Endodermal cell (in vitro differentiated cells): ENCODE results near the gene TEX13D. TPM values are rescaled to one million over a fixed set of nuclear protein-coding genes. Genes with fewer than 3 reads are reported as not detected.

ENCODE experiments used
- DNase-seq: peaks from one replicate; pipeline ENCODE4 v3.0.0-alpha.2; 2017
- H3K27ac ChIP-seq: 2 replicates; pipeline ENCODE4 v1.5.1; 2013; ENCODE audit warnings: mild to moderate bottlenecking, low read depth, low read length, moderate library complexity
- H3K27me3 ChIP-seq: 2 replicates; pipeline ENCODE4 v1.6.1; 2013; ENCODE audit warnings: mild to moderate bottlenecking, low read length, moderate library complexity; ENCODE audit not compliant: insufficient read depth, control insufficient read depth, poor library complexity, severe bottlenecking
- H3K36me3 ChIP-seq: 2 replicates; pipeline ENCODE4 v1.7.0; 2013; ENCODE audit warnings: mild to moderate bottlenecking, low read length, moderate library complexity; ENCODE audit not compliant: control insufficient read depth, insufficient read depth
- H3K4me1 ChIP-seq: one replicate; pipeline ENCODE4 v1.7.0; 2013; ENCODE audit warnings: low read length; ENCODE audit not compliant: control insufficient read depth, insufficient read depth
- H3K4me3 ChIP-seq: 2 replicates; pipeline ENCODE4 v1.5.1; 2013; ENCODE audit warnings: mild to moderate bottlenecking, low read length, moderate library complexity
- H3K9ac ChIP-seq: 2 replicates; pipeline ENCODE4 v1.6.1; 2013; ENCODE audit warnings: mild to moderate bottlenecking, low read length, moderate library complexity; ENCODE audit not compliant: poor library complexity, severe bottlenecking; ENCODE audit errors: extremely low read depth
- H3K9me3 ChIP-seq: 2 replicates; pipeline ENCODE4 v1.6.1; 2013; ENCODE audit warnings: mild to moderate bottlenecking, low read length, moderate library complexity; ENCODE audit not compliant: control insufficient read depth
- H3K27ac Mint-ChIP-seq: 2 replicates; pipeline ENCODE4 v1.8.0; 2020; ENCODE audit warnings: mixed read lengths
- H3K27me3 Mint-ChIP-seq: 2 replicates; pipeline ENCODE4 v1.8.0; 2021; ENCODE audit warnings: mild to moderate bottlenecking, mixed read lengths; ENCODE audit not compliant: insufficient read depth
- H3K36me3 Mint-ChIP-seq: 2 replicates; pipeline ENCODE4 v1.8.0; 2020; ENCODE audit warnings: low read depth, mixed read lengths
- H3K4me1 Mint-ChIP-seq: 2 replicates; pipeline ENCODE4 v1.8.0; 2020; ENCODE audit warnings: mixed read lengths
- H3K4me3 Mint-ChIP-seq: 2 replicates; pipeline ENCODE4 v1.8.0; 2020; ENCODE audit warnings: mild to moderate bottlenecking, moderate library complexity, mixed read lengths
- H3K9me3 Mint-ChIP-seq: 2 replicates; pipeline ENCODE4 v1.8.0; 2020; ENCODE audit warnings: mild to moderate bottlenecking, mixed read lengths
- WGBS, 2 experiments: methylation state at CpG; one replicate each; pipeline versions ENCODE4 v1.1.5 to v1.1.7; 2013; ENCODE audit warnings: missing lambda C conversion rate in 2 of 2, mixed read lengths in 1 of 2; ENCODE audit not compliant: insufficient coverage in 1 of 2, insufficient read length in 1 of 2; 5-methylcytosine and 5-hydroxymethylcytosine counted together
- total RNA-seq, 2 donors: library from RNA; stranded (reverse); fragmentation: NEBNext Ultra II Directional in 1 of 2; extraction: Animal tissue kit (Norgen Biotek cat#: 25700) in 1 of 2; gene quantifications; 2 replicates in 1 of 2; 3 replicates in 1 of 2; pipeline ENCODE4 v1.2.1, GENCODE V29; 2021
- TF ChIP-seq, protein P1 (sequence below): fragments of 200-600 bp; sonication (generic); conservative IDR thresholded peaks from 2 replicates; pipeline ENCODE4 v1.5.0; 2021; ENCODE audit warnings: antibody characterized with exemption, mild to moderate bottlenecking

TEX13D gene
- total RNA-seq, 2 donors from 2014 or later, result not detected

DNA sequence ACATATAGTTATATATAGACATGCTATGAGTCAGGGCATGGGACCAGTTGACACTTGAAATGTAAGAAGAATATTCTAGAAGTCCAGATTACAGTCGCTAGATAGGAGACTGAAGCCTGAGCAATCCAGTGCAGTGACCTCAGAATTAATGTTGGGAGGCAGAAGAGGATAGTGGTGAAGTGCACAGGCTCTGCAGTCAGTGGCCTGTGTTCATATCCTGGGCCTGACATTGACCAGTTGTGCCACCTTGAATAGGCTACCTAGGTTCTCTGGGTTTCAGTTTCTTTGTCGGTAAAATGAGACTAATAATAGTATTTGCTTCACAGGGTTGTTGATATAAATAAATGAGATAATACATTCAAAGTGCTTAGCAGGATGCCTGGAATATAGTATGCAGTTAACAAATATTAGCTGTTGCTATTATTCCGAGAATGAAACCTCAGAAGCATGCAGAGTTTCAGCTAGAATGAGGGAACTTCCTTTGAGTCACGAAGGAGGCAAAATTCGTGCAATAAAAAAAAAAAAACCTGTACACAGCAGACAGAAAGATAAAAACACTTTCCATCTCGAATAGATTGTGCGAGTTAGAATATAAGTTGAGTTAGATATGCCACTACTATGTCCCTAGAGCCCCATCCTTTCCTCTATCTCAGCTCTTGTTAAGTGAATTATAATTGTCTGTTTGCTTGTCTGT is 9.9 kb downstream of the TEX13D start:
- H3K9ac ChIP-seq, result no peak overlapping the region
- H3K27me3 Mint-ChIP-seq, result no peaks in the 10 kb centered on the region
- no peak overlapping the region for H3K27ac Mint-ChIP-seq
- DNase-seq, result no peak
- H3K9me3 Mint-ChIP-seq, result no peaks in the 10 kb centered on the region
- no peaks in the 10 kb centered on the region for H3K27me3 ChIP-seq
- no peak overlapping the region for H3K4me3 ChIP-seq
- H3K4me1 ChIP-seq, result no peaks in the 10 kb centered on the region
- H3K36me3 Mint-ChIP-seq, result no peaks in the 10 kb centered on the region
- TF ChIP-seq, protein P1, sequence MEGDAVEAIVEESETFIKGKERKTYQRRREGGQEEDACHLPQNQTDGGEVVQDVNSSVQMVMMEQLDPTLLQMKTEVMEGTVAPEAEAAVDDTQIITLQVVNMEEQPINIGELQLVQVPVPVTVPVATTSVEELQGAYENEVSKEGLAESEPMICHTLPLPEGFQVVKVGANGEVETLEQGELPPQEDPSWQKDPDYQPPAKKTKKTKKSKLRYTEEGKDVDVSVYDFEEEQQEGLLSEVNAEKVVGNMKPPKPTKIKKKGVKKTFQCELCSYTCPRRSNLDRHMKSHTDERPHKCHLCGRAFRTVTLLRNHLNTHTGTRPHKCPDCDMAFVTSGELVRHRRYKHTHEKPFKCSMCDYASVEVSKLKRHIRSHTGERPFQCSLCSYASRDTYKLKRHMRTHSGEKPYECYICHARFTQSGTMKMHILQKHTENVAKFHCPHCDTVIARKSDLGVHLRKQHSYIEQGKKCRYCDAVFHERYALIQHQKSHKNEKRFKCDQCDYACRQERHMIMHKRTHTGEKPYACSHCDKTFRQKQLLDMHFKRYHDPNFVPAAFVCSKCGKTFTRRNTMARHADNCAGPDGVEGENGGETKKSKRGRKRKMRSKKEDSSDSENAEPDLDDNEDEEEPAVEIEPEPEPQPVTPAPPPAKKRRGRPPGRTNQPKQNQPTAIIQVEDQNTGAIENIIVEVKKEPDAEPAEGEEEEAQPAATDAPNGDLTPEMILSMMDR, result no peak
- H3K4me3 Mint-ChIP-seq, result no peak overlapping the region
- H3K9me3 ChIP-seq, result no peaks in the 10 kb centered on the region
- H3K36me3 ChIP-seq, result no peaks in the 10 kb centered on the region
- H3K4me1 Mint-ChIP-seq, result peaks cover 11% of the 10 kb centered on the region
- H3K27ac ChIP-seq, result no peak overlapping the region
- WGBS, 2 experiments, result 89% methylated on average over 4 of the region's 7 CpGs; no CpG with 5 or more reads in 1 of the 2 experiments

DNA sequence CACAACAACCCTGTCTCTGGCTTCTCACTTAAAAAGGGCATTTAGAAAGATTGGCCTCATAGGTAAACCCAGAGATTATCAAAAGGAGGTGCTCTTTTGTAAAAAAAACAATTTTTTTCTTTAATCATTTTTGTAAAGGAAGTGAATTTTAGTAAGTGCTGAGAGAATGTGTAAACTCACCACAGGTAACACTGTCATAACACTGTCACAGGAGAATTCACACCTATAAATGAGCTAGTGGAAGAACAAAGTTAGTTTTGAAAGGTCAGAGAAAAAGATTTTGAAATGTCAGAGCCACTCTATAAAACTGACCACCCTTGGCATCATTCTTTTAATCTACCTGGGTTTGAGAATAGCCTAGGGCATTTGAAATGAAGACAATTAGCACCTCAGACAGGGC is 10.6 kb downstream of the TEX13D start:
- H3K36me3 Mint-ChIP-seq, result no peaks in the 10 kb centered on the region
- Histone ChIP-seq H3K9ac (no peak overlapping the region), H3K27me3 (no peaks in the 10 kb centered on the region), H3K36me3 (no peaks in the 10 kb centered on the region), H3K27ac (no peak overlapping the region), H3K4me3 (no peak overlapping the region), H3K9me3 (no peaks in the 10 kb centered on the region), H3K4me1 (no peaks in the 10 kb centered on the region)
- H3K27me3 Mint-ChIP-seq, result no peaks in the 10 kb centered on the region
- no peak overlapping the region for H3K27ac Mint-ChIP-seq
- TF ChIP-seq, protein P1, result no peak
- H3K9me3 Mint-ChIP-seq, result no peaks in the 10 kb centered on the region
- no peak overlapping the region for H3K4me3 Mint-ChIP-seq
- no peak for DNase-seq
- H3K4me1 Mint-ChIP-seq, result peaks cover 11% of the 10 kb centered on the region

DNA sequence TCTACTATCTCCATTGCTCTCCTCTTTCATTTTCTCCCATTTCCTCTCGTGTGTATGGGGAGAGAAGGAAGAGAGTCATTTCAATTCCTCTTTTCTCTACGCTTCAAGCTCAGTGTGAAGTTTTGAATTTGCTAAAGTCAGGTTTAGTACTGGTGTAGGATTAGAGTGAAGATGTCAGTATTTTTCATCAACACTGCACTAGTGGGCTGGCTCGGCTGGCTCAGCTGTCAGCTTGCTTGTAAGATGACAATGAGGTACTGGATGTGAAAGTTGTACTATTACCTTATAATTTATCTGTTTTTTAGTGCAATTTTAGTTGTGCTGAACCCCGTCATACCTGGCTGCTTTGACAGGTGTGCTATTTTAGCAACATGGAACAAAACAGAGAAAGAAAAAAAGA is 11.8 kb downstream of the TEX13D start:
- no peak overlapping the region for H3K4me3 Mint-ChIP-seq

More for the DNA sequence above, 11.8 kb downstream of the TEX13D start:
- H3K27me3 Mint-ChIP-seq, result no peaks in the 10 kb centered on the region
- peaks cover 17% of the 10 kb centered on the region for H3K4me1 Mint-ChIP-seq
- H3K27ac Mint-ChIP-seq, result no peak overlapping the region
- H3K9me3 Mint-ChIP-seq, result no peaks in the 10 kb centered on the region
- DNase-seq, result no peak
- no peaks in the 10 kb centered on the region for H3K36me3 Mint-ChIP-seq
- no peak overlapping the region for H3K9ac ChIP-seq
- H3K4me3 ChIP-seq, result no peak overlapping the region
- no peaks in the 10 kb centered on the region for H3K27me3 ChIP-seq
- H3K36me3 ChIP-seq, result no peaks in the 10 kb centered on the region
- WGBS, 2 experiments, result 88% methylated on average over 2 of the region's 4 CpGs; no CpG with 5 or more reads in 1 of the 2 experiments
- TF ChIP-seq, protein P1, result no peak
- no peaks in the 10 kb centered on the region for H3K4me1 ChIP-seq
- H3K27ac ChIP-seq, result no peak overlapping the region
- no peaks in the 10 kb centered on the region for H3K9me3 ChIP-seq
